Dendritic cell treated with granulocyte-macrophage colony-stimulating factor and Interleukin-4, amounts not matched to agents 40 ng/mL and 50 ng/mL, for 4 days (primary cell): Measurements from ENCODE around the gene CCDC197.

Experiments
- H3K27ac Mint-ChIP-seq: one replicate; pipeline ENCODE4 v1.8.0; 2022; ENCODE audit warnings: mild to moderate bottlenecking, mixed read lengths
- H3K27me3 Mint-ChIP-seq: one replicate; pipeline ENCODE4 v1.8.0; 2022; ENCODE audit warnings: mild to moderate bottlenecking, mixed read lengths
- H3K36me3 Mint-ChIP-seq: one replicate; pipeline ENCODE4 v1.8.0; 2022; ENCODE audit warnings: low read depth, mixed read lengths
- H3K4me1 Mint-ChIP-seq: one replicate; pipeline ENCODE4 v1.8.0; 2022; ENCODE audit warnings: low read depth, mixed read lengths
- H3K4me3 Mint-ChIP-seq: one replicate; pipeline ENCODE4 v1.8.0; 2022; ENCODE audit warnings: mild to moderate bottlenecking, moderate library complexity, mixed read lengths
- H3K9me3 Mint-ChIP-seq: one replicate; pipeline ENCODE4 v1.8.0; 2022; ENCODE audit warnings: mixed read lengths
- intact Hi-C: fragments of 100-400 bp; cut with micrococcal nuclease; formaldehyde crosslinking; loops from one replicate; pipeline ENCODE4 v1.15.0; 2022

Gene CCDC197

GRCh38 chr14:93997082-93997481, at the start of gene CCDC197:
Gene CCDC197, plus strand, starts transcription at chr14:93997301. Its CDS starts 831 bp downstream, at chr14:93998132.
- Mint-ChIP-seq H3K27me3 (peaks cover 48% of the 10 kb centered on the region), H3K9me3 (no peaks in the 10 kb centered on the region), H3K36me3 (no peaks in the 10 kb centered on the region), H3K4me3 (no peak within 1 kb of the TSS), H3K4me1 (peaks cover 12% of the 10 kb centered on the region), H3K27ac (no peak within 1 kb of the TSS)
- intact Hi-C loops = no loop called here

DNA sequence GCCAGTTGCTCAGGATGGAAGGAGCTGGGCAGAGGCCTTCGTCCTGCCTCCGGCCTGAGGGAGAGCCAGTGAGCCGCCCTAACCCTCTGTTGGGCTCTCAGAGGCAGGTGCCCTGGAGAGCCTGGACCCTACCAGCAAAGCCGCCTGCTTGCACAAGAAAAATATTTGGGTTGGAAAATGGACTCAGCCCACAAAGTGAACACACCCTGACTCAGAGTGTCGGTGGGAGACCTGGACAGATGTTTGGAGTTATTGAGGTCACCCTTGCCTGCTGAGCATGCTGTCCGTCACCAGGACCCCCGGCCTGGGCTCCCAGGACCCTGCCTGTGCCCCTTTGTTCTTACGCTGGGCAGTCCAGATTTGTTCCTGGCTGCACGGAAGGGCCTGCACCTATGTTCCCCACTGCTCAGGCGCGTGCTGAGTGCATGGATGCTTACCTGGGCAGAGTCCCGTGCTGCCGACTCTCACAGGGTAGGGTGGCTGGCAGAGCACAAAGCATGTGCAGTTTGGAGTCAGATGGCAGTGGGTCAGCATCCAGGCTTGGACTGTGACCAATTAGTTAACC, 47.5 kb upstream of the CCDC197 start:
- Mint-ChIP-seq H3K9me3 (no peaks in the 10 kb centered on the region), H3K4me3 (no peak overlapping the region), H3K27ac (no peak overlapping the region), H3K27me3 (peaks cover 3% of the 10 kb centered on the region), H3K36me3 (no peaks in the 10 kb centered on the region), H3K4me1 (peaks cover 41% of the 10 kb centered on the region)
- intact Hi-C loops = no loop called here

- peaks cover 3% of the 10 kb centered on the region for H3K27me3 Mint-ChIP-seq
- intact Hi-C loops = no loop called here
- H3K4me3 Mint-ChIP-seq = no peak overlapping the region
- no peaks in the 10 kb centered on the region for H3K9me3 Mint-ChIP-seq
- no peak overlapping the region for H3K27ac Mint-ChIP-seq
- H3K4me1 Mint-ChIP-seq = peaks cover 55% of the 10 kb centered on the region
- H3K36me3 Mint-ChIP-seq = no peaks in the 10 kb centered on the region
Measured at GRCh38 chr14:93950948-93951634, 46.0 kb upstream of the CCDC197 start.

- intact Hi-C loops = no loop called here
- Mint-ChIP-seq H3K27me3 (peaks cover 3% of the 10 kb centered on the region), H3K4me3 (no peak overlapping the region), H3K36me3 (no peaks in the 10 kb centered on the region), H3K9me3 (no peaks in the 10 kb centered on the region), H3K27ac (no peak overlapping the region), H3K4me1 (peaks cover 55% of the 10 kb centered on the region)
Measured at GRCh38 chr14:93951635-93952540, 45.2 kb upstream of the CCDC197 start.

DNA sequence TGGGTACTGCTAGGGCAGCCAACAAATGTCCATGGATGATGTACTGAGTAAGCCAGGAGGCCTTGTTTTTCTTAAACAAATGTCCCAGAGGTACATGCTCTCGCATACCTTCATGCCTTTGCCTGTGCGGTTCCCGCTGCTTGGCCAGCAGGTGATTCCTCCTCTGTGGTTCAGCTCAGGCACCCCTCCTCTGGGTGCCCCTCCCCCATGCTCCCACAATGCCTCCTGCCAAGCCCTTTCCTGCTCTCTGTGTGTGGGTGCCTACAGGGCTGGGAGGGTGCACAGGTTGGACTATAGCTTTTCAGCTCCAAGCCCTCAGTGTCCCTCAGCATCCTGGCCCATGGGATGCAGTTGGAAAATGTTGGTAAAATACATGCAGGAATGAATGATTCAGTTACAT, 44.3 kb upstream of the CCDC197 start:
- Mint-ChIP-seq H3K9me3 (no peaks in the 10 kb centered on the region), H3K36me3 (no peaks in the 10 kb centered on the region), H3K4me3 (no peak overlapping the region), H3K27me3 (peaks cover 3% of the 10 kb centered on the region), H3K27ac (no peak overlapping the region), H3K4me1 (peaks cover 65% of the 10 kb centered on the region)
- intact Hi-C loops = no loop called here

GRCh38 chr14:93953263-93953662, 43.8 kb upstream of the CCDC197 start:
- no peak overlapping the region for H3K4me3 Mint-ChIP-seq
- H3K27me3 Mint-ChIP-seq = peaks cover 3% of the 10 kb centered on the region
- H3K27ac Mint-ChIP-seq = no peak overlapping the region
- peaks cover 69% of the 10 kb centered on the region for H3K4me1 Mint-ChIP-seq
- H3K9me3 Mint-ChIP-seq = no peaks in the 10 kb centered on the region
- intact Hi-C loops = no loop called here
- no peaks in the 10 kb centered on the region for H3K36me3 Mint-ChIP-seq

DNA sequence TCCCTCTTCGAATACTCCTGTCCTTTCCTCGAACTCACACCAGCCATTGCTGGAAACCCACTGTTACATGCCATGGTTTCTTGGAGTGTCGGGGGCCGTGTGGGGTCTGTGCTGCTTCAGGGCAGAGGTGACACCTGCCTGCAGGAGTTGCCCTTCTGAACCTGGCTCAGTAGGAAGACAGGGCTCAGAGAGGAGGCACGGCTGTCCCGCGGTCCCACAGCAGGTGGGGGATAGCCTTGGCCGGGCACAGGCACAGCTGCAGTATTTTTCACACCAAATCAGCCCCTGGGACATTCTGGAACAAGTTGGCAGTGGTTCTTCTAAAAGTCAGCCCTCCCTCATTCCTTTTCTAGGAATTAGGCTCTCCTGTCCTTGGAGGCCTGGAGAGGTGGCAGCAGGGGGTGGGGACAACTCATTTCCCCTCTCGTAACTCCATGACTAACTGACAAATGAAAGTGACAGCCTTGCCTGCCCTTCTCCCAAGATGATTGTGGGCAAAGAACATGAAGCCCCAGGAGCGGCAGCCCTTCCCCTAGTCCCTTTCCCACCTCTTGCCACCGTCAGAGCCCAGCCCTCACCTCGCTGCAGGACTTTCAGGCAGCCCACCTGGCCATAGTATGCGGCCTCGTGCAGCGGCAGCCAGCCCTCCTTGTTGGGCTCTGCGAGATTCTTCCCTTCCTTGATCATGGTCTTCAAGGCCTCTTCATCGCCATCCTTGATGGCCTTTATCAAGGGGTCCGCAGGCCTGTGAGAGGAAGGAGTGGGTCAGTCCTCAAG, 43.2 kb upstream of the CCDC197 start:
- H3K27me3 Mint-ChIP-seq = peaks cover 3% of the 10 kb centered on the region
- H3K4me1 Mint-ChIP-seq = peaks cover 76% of the 10 kb centered on the region
- intact Hi-C loops = no loop called here
- peak overlapping the region; percentile 62 for H3K27ac Mint-ChIP-seq
- H3K9me3 Mint-ChIP-seq = no peaks in the 10 kb centered on the region
- H3K36me3 Mint-ChIP-seq = no peaks in the 10 kb centered on the region
- H3K4me3 Mint-ChIP-seq = no peak overlapping the region

GRCh38 chr14:93954516-93954830, 42.6 kb upstream of the CCDC197 start:
- intact Hi-C loops = no loop called here
- no peaks in the 10 kb centered on the region for H3K36me3 Mint-ChIP-seq
- no peak overlapping the region for H3K4me3 Mint-ChIP-seq
- peak overlapping the region; percentile 62 for H3K27ac Mint-ChIP-seq
- H3K4me1 Mint-ChIP-seq = peaks cover 81% of the 10 kb centered on the region
- no peaks in the 10 kb centered on the region for H3K9me3 Mint-ChIP-seq
- peaks cover 3% of the 10 kb centered on the region for H3K27me3 Mint-ChIP-seq

- H3K4me1 Mint-ChIP-seq = peaks cover 87% of the 10 kb centered on the region
- intact Hi-C loops = no loop called here
- peak overlapping the region; percentile 75 for H3K27ac Mint-ChIP-seq
- H3K9me3 Mint-ChIP-seq = no peaks in the 10 kb centered on the region
- peaks cover 3% of the 10 kb centered on the region for H3K27me3 Mint-ChIP-seq
- H3K36me3 Mint-ChIP-seq = no peaks in the 10 kb centered on the region
- peak overlapping the region; percentile 14 for H3K4me3 Mint-ChIP-seq
Measured at GRCh38 chr14:93954900-93955849, 41.9 kb upstream of the CCDC197 start.

DNA sequence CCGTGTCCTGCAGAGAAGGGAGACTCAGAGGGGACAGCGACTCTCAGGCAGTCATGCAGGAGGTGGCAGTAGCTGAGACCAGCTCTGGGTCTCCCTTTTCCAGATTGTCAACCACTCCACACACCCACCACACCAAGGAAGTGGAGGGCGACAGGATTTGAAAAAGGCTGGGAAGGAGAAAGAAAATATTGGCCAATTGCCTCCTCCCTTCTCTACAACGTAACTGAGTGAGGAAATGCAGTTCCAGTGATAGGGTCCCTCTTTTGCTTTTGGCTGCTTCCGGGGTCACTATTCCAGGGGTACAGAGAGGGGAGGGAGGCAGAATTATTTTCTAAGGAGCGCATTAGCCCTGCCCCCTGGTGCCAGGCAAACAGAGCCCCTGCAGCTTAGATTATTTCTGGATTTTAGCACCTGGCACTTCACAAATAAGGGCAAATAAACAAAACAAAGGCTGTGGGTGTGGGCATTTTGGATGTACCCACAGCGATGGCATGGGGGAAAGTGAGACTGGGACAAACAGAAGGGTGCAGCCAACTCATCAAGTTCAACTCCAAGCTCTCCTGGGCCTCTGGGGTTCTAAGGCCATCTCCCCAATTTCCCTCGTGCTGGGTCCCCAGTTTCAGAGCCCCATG, 41.1 kb upstream of the CCDC197 start:
- Mint-ChIP-seq H3K36me3 (no peaks in the 10 kb centered on the region), H3K9me3 (no peaks in the 10 kb centered on the region), H3K27me3 (peaks cover 3% of the 10 kb centered on the region), H3K4me3 (peak overlapping the region; percentile 14), H3K4me1 (peaks cover 87% of the 10 kb centered on the region), H3K27ac (peak overlapping the region; percentile 75)
- intact Hi-C loops = no loop called here

DNA sequence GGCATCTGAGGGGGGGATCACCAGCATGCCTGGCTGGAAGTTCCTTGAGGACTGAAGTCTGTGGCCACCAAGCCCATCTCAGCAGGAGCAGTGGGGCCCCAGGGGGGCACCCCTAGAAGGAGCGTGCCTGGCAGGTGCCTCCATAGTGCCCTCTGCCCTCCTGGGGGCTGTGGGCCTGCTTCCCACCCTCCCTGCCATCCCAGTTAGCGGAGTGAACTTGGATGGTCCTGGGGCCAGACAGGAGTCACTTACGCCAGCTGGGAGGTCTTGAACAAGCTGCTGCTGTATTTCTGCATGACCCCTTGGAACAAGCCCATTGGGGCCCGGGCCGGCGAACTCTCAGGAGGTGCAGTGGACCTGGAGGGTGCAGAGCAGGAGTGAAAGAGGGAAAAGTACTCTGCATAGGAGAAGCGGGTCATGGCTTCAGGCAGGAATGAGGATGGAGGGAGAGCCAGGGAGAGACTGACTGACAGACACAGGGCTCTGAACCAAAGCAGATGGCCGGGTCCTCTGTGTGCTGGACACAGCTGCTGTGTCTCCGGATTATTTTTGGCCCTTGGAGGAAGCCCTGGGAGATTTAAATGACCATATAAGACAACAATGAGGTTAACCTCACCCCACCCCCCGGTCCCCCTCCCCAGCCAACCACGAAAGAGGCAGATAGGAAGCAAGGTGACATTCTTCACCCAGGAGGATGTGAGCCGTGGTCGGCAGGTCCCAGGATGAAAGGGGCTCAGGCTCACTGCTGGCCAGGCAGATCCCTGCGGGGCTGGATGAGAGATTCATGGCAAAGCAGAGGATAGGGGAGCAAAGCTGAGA, 40.4 kb upstream of the CCDC197 start:
- Mint-ChIP-seq H3K4me3 (no peak overlapping the region), H3K9me3 (no peaks in the 10 kb centered on the region), H3K27me3 (peaks cover 5% of the 10 kb centered on the region), H3K36me3 (no peaks in the 10 kb centered on the region), H3K4me1 (peaks cover 92% of the 10 kb centered on the region), H3K27ac (peak overlapping the region; percentile 20)
- intact Hi-C loops = no loop called here

GRCh38 chr14:93957333-93957710, 39.8 kb upstream of the CCDC197 start:
- Mint-ChIP-seq H3K9me3 (no peaks in the 10 kb centered on the region), H3K27ac (peak overlapping the region; percentile 79), H3K4me3 (no peak overlapping the region), H3K27me3 (peaks cover 5% of the 10 kb centered on the region), H3K4me1 (peaks cover 94% of the 10 kb centered on the region), H3K36me3 (no peaks in the 10 kb centered on the region)
- intact Hi-C loops = no loop called here
